HG02840 (cell line): Measurements from ENCODE around the gene CNRIP1.

Experiments used
- ATAC-seq: cut with Tn5 transposase; IDR thresholded peaks from one replicate; pipeline ENCODE4 v1.9.1; 2021; ENCODE audit warnings: mild to moderate bottlenecking, moderate library complexity, moderate number of reproducible peaks; ENCODE audit not compliant: unreplicated experiment, low FRiP score

The CNRIP1 gene

GRCh38 chr2:68293755-68294154 is 26.0 kb downstream of the CNRIP1 start:
- no peak for ATAC-seq

- no peak for ATAC-seq
These were observed 26.7 kb downstream of the CNRIP1 start for GRCh38 chr2:68293024-68293423.

GRCh38 chr2:68292108-68292710 is 27.5 kb downstream of the CNRIP1 start:
- ATAC-seq, result no peak

GRCh38 chr2:68291314-68291713 is 28.4 kb downstream of the CNRIP1 start:
- ATAC-seq, result no peak

GRCh38 chr2:68290901-68291300 is 28.8 kb downstream of the CNRIP1 start:
- no peak for ATAC-seq

GRCh38 chr2:68287580-68288441 is 31.9 kb downstream of the CNRIP1 start:
- no peak for ATAC-seq

- ATAC-seq, result no peak
These were observed 34.9 kb downstream of the CNRIP1 start for GRCh38 chr2:68284896-68285295.

- ATAC-seq, result no peak
These were observed 36.3 kb downstream of the CNRIP1 start for GRCh38 chr2:68283419-68283812.

- ATAC-seq, result no peak
These were observed 36.8 kb downstream of the CNRIP1 start for GRCh38 chr2:68282811-68283418.

GRCh38 chr2:68280796-68281195 is 39.0 kb downstream of the CNRIP1 start:
- no peak for ATAC-seq

- no peak for ATAC-seq
These were observed 39.4 kb downstream of the CNRIP1 start for GRCh38 chr2:68280348-68280747.

- ATAC-seq, result no peak
These were observed 40.1 kb downstream of the CNRIP1 start for GRCh38 chr2:68279691-68280090.

- ATAC-seq, result no peak
These were observed 41.6 kb downstream of the CNRIP1 start for GRCh38 chr2:68278169-68278568.

GRCh38 chr2:68274022-68274421 is 45.7 kb downstream of the CNRIP1 start:
- no peak for ATAC-seq

GRCh38 chr2:68272246-68272994 is 47.3 kb downstream of the CNRIP1 start:
- ATAC-seq, result no peak

- no peak for ATAC-seq
These were observed 53.1 kb downstream of the CNRIP1 start for GRCh38 chr2:68266655-68267054.

- no peak for ATAC-seq
These were observed 56.1 kb downstream of the CNRIP1 start for GRCh38 chr2:68263632-68264031.

- ATAC-seq, result no peak
These were observed 60.9 kb downstream of the CNRIP1 start for GRCh38 chr2:68258851-68259250.

- ATAC-seq, result no peak
These were observed 63.7 kb downstream of the CNRIP1 start for GRCh38 chr2:68256093-68256450.

- no peak for ATAC-seq
These were observed 66.3 kb downstream of the CNRIP1 start for GRCh38 chr2:68253219-68254068.
